HG03159 (cell line): Measurements from ENCODE around the gene CAMSAP1.

ENCODE experiments used
- ATAC-seq: cut with Tn5 transposase; IDR thresholded peaks from one replicate; pipeline ENCODE4 v1.9.1; 2021; ENCODE audit warnings: mild to moderate bottlenecking, moderate library complexity; ENCODE audit not compliant: unreplicated experiment

The CAMSAP1 gene

DNA sequence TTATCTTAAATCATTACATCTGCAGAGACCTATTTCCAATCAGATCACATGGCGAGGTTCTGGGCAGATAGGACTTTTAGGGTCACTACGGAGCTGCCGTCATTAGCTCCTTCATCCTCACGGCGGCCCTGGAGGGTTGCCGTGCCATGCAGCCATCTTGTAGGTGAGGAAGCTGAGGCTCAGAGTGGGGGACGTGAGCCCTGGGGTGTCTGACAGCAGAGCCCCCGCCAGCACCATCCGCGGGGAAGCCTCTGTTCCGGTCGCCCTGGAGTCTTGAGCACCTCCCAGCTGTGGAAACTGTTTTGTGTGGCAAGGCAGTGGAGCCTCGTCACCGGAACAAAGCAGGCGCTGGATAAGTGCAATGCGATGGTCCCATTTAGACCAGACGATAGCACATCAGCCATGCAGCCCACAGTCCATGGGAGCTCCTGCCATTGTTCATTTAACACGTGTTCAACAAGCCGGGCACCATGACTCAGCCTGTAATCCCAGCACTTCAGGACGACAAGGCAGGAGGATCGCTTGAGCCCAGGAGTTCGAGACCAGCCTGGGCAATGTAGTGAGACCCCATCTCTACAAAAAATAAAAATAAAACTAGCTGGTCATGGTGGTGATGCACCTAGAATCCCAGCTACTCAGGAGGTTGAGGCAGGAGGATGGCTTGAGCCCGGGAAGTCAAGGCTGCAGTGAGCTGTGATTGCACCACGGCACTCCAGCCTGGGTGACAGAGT, 143.5 kb downstream of the CAMSAP1 start:
- no peak for ATAC-seq

DNA sequence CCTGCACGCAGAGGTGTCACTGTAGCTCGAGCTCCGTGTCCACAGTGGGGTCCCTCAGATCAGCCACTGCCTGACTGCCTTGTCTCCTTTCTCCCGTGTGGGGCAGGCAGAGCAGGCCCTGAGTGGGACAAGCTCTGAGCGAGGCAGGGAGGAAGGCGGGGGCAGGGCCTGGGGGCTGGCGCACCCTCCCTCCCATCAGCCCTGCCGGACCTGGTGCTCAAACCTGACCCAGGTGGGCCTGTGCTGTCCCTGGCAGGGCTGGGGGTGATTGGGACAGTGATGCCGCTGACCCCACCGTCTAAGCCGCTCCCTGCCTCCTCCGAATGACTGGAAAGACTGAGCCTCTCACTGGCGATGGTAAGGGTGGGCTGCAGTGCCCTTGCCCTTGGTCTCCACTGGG, 144.4 kb downstream of the CAMSAP1 start:
- ATAC-seq, result no peak

DNA sequence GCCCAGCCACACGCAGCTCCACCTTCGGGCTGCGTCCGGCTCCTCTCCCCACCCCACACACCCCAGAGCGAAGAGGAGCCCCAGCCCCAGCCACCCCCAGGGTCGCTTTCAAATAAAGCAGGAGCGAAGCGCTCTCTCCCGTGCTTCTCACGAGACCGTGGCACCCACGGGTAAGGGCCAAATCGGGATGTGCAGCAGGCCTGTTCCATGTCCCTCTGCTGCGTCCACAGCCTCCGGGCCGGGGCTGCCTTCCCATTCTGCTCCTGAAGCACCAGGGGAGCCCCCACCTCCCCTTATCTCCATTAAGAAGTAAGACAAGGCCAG, 145.5 kb downstream of the CAMSAP1 start:
- no peak for ATAC-seq

DNA sequence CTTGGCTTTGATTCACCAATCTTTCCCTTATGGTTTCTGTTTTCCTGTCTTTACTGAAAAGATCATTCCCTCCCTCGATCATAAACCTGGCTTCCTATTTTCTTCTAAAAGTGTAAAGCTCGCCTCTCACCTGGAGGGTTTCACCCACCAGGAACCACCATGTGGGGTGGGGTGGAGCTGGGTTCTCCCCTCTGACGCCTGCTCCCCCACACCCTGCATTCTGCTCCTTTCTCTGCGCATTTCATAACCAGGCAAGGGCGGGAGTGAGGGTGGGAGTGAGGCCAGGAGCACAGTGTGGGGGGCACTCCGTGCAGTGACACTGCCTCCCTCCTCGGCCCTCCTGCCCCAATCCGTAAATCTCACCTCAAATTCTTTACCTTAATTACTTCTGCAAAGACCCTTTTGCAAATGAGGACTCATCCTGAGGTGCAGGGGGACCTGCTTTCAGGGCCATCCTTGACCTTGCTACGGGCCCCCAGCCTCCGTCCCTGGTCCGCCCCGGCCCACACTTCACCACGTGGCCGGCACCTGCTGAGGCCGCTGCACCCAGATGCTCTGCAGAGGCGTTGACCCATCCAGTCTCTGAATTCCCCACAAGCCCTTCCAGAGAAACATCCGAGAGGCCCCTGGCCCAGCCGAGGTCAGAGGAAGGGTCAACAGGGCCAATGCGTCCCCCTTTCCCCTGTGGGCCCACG, 146.0 kb downstream of the CAMSAP1 start:
- no peak for ATAC-seq

DNA sequence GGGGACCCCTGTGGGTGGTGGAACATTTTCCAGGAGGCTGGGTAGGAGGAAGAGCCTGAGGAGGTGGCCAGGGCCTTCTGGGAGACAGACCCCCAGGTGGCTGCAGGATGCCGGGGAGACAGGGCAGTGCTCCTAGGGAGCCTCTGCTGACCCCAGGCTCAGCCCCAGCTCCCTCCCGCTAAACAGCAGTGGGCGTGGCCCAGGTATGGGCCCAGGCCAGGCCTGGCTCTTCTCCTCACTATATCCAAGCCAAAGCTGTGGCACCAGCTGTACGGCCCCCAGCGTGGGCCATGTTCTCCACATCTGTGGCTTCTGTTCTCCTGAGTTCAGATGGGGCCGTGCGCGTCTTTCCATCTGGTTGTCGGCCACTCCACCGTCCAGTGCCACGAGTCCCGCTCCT, 146.9 kb downstream of the CAMSAP1 start:
- no peak for ATAC-seq

DNA sequence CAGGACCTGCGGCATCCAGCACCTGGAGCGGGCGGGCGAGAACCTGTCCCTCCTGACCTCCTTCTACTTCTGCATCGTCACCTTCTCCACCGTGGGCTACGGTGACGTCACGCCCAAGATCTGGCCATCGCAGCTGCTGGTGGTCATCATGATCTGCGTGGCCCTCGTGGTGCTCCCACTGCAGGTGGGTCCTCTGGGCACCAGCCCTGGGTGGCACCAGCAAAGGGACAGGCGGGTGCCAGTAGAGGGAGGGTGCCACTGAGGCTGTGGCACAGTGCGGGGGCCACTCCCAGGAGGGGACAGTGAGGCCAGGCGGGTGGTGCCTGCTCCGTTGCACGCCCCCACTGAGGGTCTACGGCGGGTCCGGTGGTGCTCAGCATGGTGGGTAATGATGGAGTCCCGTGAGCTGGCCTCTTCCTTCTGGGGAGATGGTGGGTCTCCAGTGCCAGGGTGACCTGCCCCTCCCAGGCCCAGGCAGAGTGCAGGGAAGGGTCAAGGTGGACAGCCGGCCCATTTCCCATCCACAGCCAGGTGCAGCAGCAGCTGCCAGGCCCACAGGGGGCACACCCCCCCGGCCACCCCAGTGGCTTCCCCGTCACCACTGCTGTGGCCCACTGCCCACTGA, 147.6 kb downstream of the CAMSAP1 start:
- ATAC-seq, result no peak

DNA sequence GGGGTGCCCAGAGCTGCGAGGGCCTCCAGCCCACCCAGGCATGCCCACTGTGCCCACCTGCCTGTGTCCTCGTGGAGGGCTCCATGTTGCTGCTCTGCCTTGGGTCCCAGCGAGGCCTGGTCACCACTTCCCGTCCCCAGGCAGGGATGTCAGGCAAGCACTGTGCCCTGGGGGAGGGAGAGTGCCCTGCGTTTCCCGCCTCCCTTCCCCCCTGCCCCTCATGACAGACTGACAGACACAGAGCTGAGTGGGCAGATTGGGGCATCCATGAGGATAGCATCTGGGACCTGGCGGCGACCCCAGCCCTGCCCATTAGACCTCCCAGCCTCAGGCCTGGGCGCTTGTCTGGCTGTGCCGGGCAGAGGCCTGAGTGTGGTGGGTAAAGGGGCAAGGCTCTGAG, 148.5 kb downstream of the CAMSAP1 start:
- ATAC-seq, result no peak
